Measurements from ENCODE around the gene FMN1.

DNA sequence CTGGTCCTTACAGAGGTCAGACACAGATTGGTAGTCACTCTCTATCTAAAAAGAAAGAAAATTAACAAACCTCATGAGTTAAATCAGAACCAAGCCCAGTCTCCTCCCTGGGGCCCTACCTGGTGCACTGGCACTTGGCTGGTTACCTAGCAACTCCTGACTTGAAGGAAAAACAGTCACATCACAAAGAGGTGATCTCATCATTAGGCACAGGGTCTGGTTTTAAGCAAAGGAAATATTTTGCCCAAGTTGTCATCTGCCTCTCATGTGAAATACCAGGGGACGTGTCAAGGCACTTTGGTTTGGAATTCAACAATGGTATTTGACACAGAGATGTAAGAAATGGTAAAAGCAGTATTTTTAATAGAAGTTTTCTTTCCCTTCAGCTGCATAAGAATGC, 47.7 kb upstream of the FMN1 start:
- TF ChIP-seq GATA2 (IDR thresholded peaks at IDR 0.05; ENCODE audit: low read depth, low read length) (no peak), GATA3 (IDR thresholded peaks at IDR 0.05; ENCODE audit: low read depth, low read length) (no peak)

All from SH-SY5Y (cell line).